HG03064 (cell line): ENCODE measurements around the gene WSCD2.
"Not testable (repeated sequence)": the region's sequence is repeated elsewhere in the genome, so short reads cannot be mapped to it uniquely, and the experiment has no call there.

Experiments
- ATAC-seq: cut with Tn5 transposase; IDR thresholded peaks from one replicate; pipeline ENCODE4 v1.9.1; 2021; ENCODE audit warnings: low read depth; ENCODE audit not compliant: unreplicated experiment

The WSCD2 gene

DNA sequence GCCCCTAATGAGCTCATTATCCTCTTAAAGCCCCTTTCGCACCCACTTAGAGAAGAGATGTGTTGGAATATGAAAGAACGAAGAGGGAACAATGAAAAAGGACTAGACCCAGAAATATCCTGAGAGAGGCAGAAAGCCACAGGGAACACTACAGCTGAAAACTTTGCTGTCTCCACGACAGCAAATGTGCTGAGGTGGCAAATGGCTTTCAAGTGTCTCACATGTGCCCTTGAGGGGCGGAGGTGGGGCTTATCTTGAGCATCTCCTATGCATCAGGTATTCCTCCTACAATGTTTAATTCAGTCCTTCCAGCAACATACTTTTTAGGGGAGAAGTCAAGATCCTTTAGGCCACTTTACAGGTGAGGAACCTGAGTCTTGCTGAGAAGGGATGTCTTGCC, 62.9 kb downstream of the WSCD2 start:
- ATAC-seq, result no peak

GRCh38 chr12:108193493-108193892, 64.4 kb downstream of the WSCD2 start:
- no peak for ATAC-seq

GRCh38 chr12:108193917-108194316, 64.8 kb downstream of the WSCD2 start:
- no peak for ATAC-seq

DNA sequence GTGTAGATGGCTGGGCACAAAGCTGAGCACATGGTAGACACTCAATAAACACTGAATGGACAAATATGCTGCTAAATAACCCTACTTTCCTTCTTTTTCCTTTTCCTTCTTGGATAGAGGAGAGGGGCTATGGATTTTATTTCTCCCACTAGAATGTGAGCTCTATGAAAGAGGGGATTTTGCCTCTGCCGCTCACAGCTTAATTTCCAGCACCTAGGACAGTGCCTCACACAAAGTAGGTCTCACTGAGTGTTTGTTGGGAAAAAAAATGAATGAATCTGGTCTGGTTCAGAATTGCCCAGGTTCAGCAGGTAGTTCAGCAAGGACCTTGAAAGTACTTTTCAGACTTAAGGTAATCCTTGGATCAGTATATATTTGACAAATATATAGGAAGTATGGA, 65.5 kb downstream of the WSCD2 start:
- no peak for ATAC-seq

GRCh38 chr12:108196319-108196718, 67.2 kb downstream of the WSCD2 start:
- ATAC-seq, result no peak

- ATAC-seq, result no peak
Measured at GRCh38 chr12:108196921-108197320, 67.8 kb downstream of the WSCD2 start.

- ATAC-seq, result no peak
Measured at GRCh38 chr12:108198043-108198442, 69.0 kb downstream of the WSCD2 start.

DNA sequence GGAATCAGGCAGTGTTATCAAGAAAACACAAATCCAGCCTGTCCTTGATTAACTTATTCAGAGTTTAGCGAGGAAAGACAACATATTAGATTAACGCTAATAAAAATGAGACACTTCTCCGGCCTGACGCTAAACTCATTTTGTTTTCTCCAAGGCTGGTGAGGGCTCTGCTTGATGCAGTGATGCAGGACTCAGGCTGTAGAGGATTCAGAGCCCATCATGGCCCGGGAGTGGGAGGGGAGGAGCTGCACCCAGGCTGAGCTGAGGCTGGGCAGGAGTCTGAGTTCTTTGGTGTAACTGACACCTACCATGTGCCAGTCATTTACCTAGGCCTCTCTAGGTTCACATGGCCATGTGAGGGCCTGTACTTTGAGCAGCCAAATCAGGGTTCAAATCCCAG, 70.0 kb downstream of the WSCD2 start:
- ATAC-seq, result no peak

DNA sequence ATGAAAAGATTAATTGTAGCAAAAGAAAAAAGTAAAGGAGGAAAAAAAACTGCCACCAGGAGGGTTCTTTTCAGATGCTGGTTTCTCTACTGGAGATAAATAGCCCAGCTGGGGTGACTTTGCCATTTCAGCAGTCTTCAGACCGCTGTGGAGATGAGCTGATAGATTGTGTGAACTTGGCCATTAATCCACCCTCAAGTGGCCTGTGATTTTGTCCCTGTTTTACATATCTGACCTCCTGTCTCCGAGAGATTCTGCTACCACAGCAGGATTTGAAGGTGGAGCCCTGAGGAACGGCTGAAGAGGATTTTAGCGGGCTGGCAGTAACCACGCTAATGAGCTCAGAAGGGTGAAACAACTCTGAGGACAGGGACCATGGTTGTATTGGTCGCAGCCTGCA, 72.7 kb downstream of the WSCD2 start:
- no peak for ATAC-seq

DNA sequence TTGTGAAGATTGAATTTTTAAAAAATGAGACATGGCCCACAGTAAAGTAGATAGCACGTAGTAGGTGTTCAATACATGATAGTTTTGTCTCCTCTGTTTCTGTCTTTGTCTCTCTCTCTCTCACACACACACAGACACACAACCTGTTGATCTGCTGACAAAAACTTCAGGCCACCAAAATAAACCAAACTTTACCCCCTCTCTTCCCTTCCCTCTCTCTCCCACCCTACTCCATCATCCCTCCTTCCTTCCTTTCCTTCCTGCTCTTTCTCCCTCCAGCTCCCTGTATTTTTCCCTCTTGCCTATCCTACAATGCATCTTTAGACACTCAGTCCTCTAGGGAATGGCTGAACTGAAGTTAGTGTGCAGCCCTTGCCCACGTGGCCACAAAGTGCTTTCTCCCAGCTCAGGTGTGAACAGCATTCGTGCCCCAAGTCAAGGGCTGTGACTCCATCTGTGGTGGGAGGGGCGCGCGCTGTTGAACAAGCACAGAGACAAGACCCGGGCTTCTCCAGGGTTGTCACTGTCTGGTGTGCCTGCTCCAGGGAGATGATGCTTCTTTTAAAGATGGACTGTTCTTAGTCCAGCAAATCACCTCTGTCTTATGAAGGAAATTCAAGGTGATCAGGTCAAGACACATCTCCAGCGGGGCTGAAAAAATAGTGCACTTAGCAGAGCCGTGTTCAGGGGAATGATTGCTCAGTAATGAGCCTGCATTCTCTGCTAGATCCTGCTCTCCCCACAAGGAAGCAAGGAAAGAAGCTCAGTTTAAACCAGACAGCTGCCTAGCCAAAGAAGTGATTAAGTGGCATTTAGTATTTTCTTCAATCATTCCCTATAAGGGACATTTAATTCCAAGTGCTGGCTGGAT, 75.3 kb downstream of the WSCD2 start:
- ATAC-seq, result no peak

DNA sequence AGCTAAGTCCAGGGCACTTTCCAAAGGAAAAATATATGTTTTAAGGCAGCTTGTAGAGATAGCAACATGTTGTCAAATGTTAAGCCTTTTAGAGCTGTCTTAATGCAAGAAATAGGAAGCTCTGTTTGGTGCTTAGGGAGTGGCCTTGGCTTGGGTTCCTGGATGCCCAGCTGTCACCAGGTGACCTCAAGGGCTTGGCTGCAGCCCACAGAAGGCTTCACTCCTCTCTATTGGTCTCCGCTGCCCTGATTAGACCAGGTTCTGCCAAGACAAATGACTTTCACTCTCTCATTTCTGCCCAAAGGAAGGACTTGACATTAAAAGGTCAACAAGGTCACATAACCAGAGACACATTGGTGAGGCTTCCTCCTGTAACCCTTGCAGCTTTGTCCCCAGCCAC, 76.8 kb downstream of the WSCD2 start:
- no peak for ATAC-seq

DNA sequence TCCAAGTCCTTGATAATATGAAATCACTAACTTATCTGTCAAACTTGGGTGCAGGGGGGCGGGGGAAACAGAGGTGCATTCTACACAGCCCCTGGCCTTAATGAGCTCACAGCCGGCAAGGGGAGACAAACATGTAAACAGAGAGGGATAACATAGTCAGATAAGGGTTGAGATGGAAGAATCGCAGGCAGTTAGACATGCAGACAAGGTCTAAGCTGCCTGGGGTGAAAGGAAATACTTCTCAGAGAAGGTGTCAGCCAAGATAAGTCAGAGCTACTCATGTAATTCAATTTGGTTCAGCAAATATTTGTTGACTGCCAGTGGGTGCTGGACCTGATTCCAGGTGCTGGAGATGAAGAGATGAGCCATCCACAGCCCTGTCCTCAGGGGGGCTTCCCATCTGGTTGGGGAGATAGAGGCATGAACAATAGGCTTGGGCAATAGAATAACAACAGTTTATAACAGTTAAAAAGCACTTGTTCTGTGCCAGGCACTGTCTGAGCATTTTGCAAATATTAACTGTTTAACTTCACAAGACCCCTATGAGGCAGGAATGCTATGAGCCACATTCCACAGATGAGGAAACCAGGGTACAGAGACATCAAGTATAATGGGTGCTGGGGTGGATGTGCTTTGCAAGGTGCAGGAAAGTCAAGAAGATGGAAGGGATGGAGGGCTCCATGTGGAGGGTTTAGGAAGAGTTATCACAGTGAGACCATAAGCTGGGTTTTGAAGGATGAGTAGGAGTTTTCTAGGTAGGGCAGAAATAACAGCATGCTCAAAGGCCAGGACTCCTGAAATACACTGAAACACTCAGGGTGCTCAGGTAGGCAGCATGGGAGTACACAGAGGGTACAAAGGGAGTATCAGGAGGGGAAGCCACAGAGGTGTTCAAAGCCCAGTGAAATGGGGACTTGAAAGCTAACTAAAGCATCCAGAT, 79.0 kb downstream of the WSCD2 start:
- ATAC-seq, result no peak

- ATAC-seq, result no peak
Measured at GRCh38 chr12:108210001-108210400, 80.9 kb downstream of the WSCD2 start.

DNA sequence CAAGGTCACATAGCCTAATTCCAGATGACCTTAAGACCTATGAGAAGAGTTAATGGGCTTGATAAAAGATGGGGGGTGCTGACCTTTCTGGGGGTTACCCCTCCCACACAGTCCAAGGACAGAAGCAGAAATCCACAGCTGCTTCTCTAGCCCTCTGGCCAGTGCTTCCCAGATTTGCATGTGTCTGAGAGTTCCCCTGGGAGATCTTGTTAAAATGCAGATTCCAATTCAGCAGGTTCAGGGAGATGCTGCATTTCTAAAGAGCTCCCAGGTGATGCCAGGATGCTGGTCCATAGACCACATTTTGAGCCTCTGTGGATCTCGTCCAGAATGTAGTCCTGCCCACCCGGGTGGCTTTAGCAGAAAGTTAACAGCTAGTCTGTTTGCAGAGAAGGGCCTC, 82.1 kb downstream of the WSCD2 start:
- ATAC-seq, result no peak

GRCh38 chr12:108213871-108214445, 84.9 kb downstream of the WSCD2 start:
- no peak for ATAC-seq

- no peak for ATAC-seq
Measured at GRCh38 chr12:108214486-108214885, 85.4 kb downstream of the WSCD2 start.

- no peak for ATAC-seq
Measured at GRCh38 chr12:108215458-108215857, 86.4 kb downstream of the WSCD2 start.

DNA sequence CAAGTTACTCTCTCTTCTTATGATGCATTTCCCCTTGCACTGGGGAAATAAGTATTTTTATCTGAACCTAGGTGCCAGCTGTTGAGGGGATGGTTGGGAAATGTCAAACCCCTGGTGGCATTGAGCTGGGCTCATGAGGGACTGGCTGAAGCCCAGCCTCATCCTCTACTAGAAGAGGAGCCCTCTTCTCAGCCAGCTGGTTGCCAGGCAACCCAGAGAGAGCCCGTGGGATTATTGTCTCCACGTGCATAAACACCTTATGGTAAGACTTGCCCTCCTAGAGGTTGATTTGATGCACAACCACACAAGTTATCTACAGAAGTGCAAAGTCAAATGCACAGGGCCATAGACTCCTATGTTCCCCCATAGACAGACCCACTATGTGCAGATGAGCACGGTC, 89.8 kb downstream of the WSCD2 start:
- ATAC-seq, result no peak

DNA sequence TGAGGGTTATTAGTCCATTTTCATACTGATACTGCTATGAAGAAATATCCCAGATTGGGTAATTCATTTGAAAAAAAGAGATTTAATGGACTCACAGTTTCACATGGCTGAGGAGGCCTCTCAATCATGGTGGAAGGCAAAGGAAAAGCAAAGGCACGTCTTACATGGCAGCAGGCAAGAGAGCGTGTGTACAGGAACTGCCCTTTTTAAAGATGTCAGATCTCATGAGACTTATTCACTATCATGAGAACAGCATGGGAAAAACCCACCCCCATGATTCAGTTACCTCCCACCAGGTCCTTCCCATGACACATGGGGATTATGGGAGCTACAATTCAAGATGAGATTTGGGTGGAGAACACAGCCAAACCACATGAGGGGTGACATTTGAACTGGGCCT, 96.0 kb downstream of the WSCD2 start:
- not testable (repeated sequence) for ATAC-seq

GRCh38 chr12:108226866-108227265, 97.8 kb downstream of the WSCD2 start:
- no peak for ATAC-seq

DNA sequence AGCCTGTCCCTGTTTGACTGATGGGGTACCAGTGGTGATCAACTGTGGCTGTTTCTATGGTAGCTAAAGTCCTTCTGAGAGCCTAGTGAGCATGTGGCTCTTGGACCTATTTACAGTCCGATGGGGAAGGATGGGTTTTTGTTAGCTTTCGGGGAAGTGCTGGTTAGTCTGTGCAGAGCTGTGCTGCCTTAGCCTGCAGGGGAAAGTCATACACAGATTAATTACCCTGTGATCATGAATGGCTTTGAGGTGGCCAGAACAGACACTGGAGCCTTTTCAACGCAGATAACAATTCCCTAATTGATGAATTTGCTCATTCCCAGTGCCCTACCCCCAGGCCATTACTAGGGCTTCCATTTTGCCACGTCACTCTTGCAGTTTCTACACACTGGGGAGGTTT, 99.7 kb downstream of the WSCD2 start:
- ATAC-seq, result no peak
